Chondrocyte (in vitro differentiated cells): Measurements from ENCODE around the gene ARHGAP19. TPM values are rescaled to one million over a fixed set of nuclear protein-coding genes. Genes with fewer than 3 reads are reported as not detected.

Source experiments
- DNase-seq: peaks from one replicate; pipeline ENCODE4 v3.0.0; 2021; ENCODE audit warnings: mixed read lengths, low spot score
- H3K27ac Mint-ChIP-seq: one replicate; pipeline ENCODE4 v1.8.0; 2021; ENCODE audit warnings: mild to moderate bottlenecking, moderate library complexity, mixed read lengths; ENCODE audit not compliant: unreplicated experiment
- H3K27me3 Mint-ChIP-seq: 2 replicates; pipeline ENCODE4 v1.8.0; 2021; ENCODE audit warnings: low read depth, mixed read lengths
- H3K36me3 Mint-ChIP-seq: 2 replicates; pipeline ENCODE4 v1.8.0; 2021; ENCODE audit warnings: low read depth, mixed read lengths
- H3K4me1 Mint-ChIP-seq: 2 replicates; pipeline ENCODE4 v1.8.0; 2021; ENCODE audit warnings: low read depth, mild to moderate bottlenecking, mixed read lengths
- H3K4me3 Mint-ChIP-seq: one replicate; pipeline ENCODE4 v1.8.0; 2021; ENCODE audit warnings: mild to moderate bottlenecking, moderate library complexity, mixed read lengths; ENCODE audit not compliant: unreplicated experiment
- H3K9me3 Mint-ChIP-seq: 2 replicates; pipeline ENCODE4 v1.8.0; 2021; ENCODE audit warnings: low read depth, mixed read lengths
- CTCF ChIP-seq: fragments of 200-600 bp; sonication (generic); IDR thresholded peaks from 2 replicates; pipeline ENCODE4 v1.5.0; 2021; ENCODE audit warnings: antibody characterized with exemption, mild to moderate bottlenecking, moderate library complexity
- total RNA-seq: library from RNA; stranded (reverse); gene quantifications from 3 replicates; pipeline ENCODE4 v1.2.1, GENCODE V29; 2021

Gene ARHGAP19
- total RNA-seq, 1 donor from 2014 or later, result 2.6 TPM

GRCh38 chr10:97183314-97183713, 109.1 kb downstream of the ARHGAP19 start:
- no peak overlapping the region for H3K27ac Mint-ChIP-seq
- H3K36me3 Mint-ChIP-seq, result no peaks in the 10 kb centered on the region
- no peaks in the 10 kb centered on the region for H3K9me3 Mint-ChIP-seq
- H3K27me3 Mint-ChIP-seq, result peaks cover 60% of the 10 kb centered on the region
- no peak for DNase-seq
- TF ChIP-seq CTCF, result no peak
- H3K4me3 Mint-ChIP-seq, result no peak overlapping the region
- peaks cover 11% of the 10 kb centered on the region for H3K4me1 Mint-ChIP-seq

- no peak overlapping the region for H3K4me3 Mint-ChIP-seq
- TF ChIP-seq CTCF, result no peak
- H3K9me3 Mint-ChIP-seq, result no peaks in the 10 kb centered on the region
- no peak overlapping the region for H3K27ac Mint-ChIP-seq
- DNase-seq, result peak; percentile 33
- H3K4me1 Mint-ChIP-seq, result peaks cover 11% of the 10 kb centered on the region
- H3K36me3 Mint-ChIP-seq, result no peaks in the 10 kb centered on the region
- peaks cover 57% of the 10 kb centered on the region for H3K27me3 Mint-ChIP-seq
Observed at GRCh38 chr10:97182288-97182990, 110.0 kb downstream of the ARHGAP19 start.

GRCh38 chr10:97180986-97181385, 111.5 kb downstream of the ARHGAP19 start:
- H3K27ac Mint-ChIP-seq, result no peak overlapping the region
- no peaks in the 10 kb centered on the region for H3K9me3 Mint-ChIP-seq
- H3K27me3 Mint-ChIP-seq, result peaks cover 44% of the 10 kb centered on the region
- no peaks in the 10 kb centered on the region for H3K36me3 Mint-ChIP-seq
- no peak for TF ChIP-seq CTCF
- H3K4me3 Mint-ChIP-seq, result no peak overlapping the region
- peak; percentile 71 for DNase-seq
- H3K4me1 Mint-ChIP-seq, result peaks cover 8% of the 10 kb centered on the region

- DNase-seq, result peak; percentile 7
- Mint-ChIP-seq H3K36me3 (no peaks in the 10 kb centered on the region), H3K4me1 (peaks cover 8% of the 10 kb centered on the region), H3K27ac (no peak overlapping the region), H3K27me3 (peaks cover 42% of the 10 kb centered on the region), H3K4me3 (no peak overlapping the region), H3K9me3 (no peaks in the 10 kb centered on the region)
- no peak for TF ChIP-seq CTCF
Observed at GRCh38 chr10:97180363-97180755, 112.1 kb downstream of the ARHGAP19 start.

- TF ChIP-seq CTCF, result peak; percentile 49
- Mint-ChIP-seq H3K36me3 (no peaks in the 10 kb centered on the region), H3K4me3 (no peak overlapping the region), H3K27ac (no peak overlapping the region), H3K9me3 (no peaks in the 10 kb centered on the region), H3K27me3 (peaks cover 40% of the 10 kb centered on the region), H3K4me1 (peaks cover 6% of the 10 kb centered on the region)
- DNase-seq, result no peak
Observed at GRCh38 chr10:97179731-97180362, 112.6 kb downstream of the ARHGAP19 start.
